GM12878 (cell line): ENCODE results near the gene DLG2. TPM values are rescaled to one million over a fixed set of nuclear protein-coding genes. Genes with fewer than 3 reads are reported as not detected.

Experiments
- BHLHE40 ChIP-seq, 2 experiments: fragments of 450-650 bp in 1 of 2; IDR thresholded peaks; 2 replicates each; pipeline ENCODE4 v1.6.1; 2011 to 2017; ENCODE audit warnings: low read depth in 2 of 2, borderline replicate concordance in 1 of 2, improper control_type of control experiment in 1 of 2, low read length in 1 of 2, mild to moderate bottlenecking in 1 of 2
- CBX5 ChIP-seq: sonication (generic); IDR thresholded peaks from 2 replicates; pipeline ENCODE4 v1.6.1; 2016; ENCODE audit warnings: low read depth, moderate library complexity, mild to moderate bottlenecking, inconsistent platforms
- IKZF2 ChIP-seq, 2 experiments: fragments of 450-650 bp; IDR thresholded peaks; 2 replicates each; pipeline ENCODE4 v1.6.1; 2017; ENCODE audit warnings: mild to moderate bottlenecking in 2 of 2, moderate library complexity in 2 of 2
- IRF4 ChIP-seq: IDR thresholded peaks from 2 replicates; pipeline ENCODE4 v1.6.1; 2011; ENCODE audit warnings: low read depth, low read length
- MEF2A ChIP-seq: IDR thresholded peaks from 2 replicates; pipeline ENCODE4 v1.6.1; 2011; ENCODE audit warnings: low read depth, mild to moderate bottlenecking, low read length, moderate library complexity; ENCODE audit not compliant: insufficient read depth
- NFIC ChIP-seq: IDR thresholded peaks from 2 replicates; pipeline ENCODE4 v1.6.1; 2012; ENCODE audit warnings: low read depth, mild to moderate bottlenecking, inconsistent platforms, low read length, moderate library complexity
- RCOR1 ChIP-seq: conservative IDR thresholded peaks from 2 replicates; pipeline ENCODE4 v1.6.1; 2012; ENCODE audit warnings: low read depth, low read length, improper control_type of control experiment
- SIX5 ChIP-seq: IDR thresholded peaks from 2 replicates; pipeline ENCODE4 v1.6.1; 2011; ENCODE audit warnings: mild to moderate bottlenecking, low read depth, low read length, moderate library complexity; ENCODE audit not compliant: severe bottlenecking
- SRF ChIP-seq, 2 experiments: IDR thresholded peaks; 2 replicates each; pipeline ENCODE4 v1.6.1; 2011; ENCODE audit warnings: low read depth in 2 of 2, low read length in 2 of 2, mild to moderate bottlenecking in 1 of 2, moderate library complexity in 1 of 2
- TARDBP ChIP-seq: IDR thresholded peaks from 2 replicates; pipeline ENCODE4 v1.6.1; 2016; ENCODE audit warnings: borderline replicate concordance
- TCF12 ChIP-seq: IDR thresholded peaks from 2 replicates; pipeline ENCODE4 v1.6.1; 2011; ENCODE audit warnings: low read depth, mild to moderate bottlenecking, low read length
- TCF3 ChIP-seq: IDR thresholded peaks from 2 replicates; pipeline ENCODE4 v1.6.1; 2012; ENCODE audit warnings: low read depth, mild to moderate bottlenecking, low read length, borderline replicate concordance; ENCODE audit not compliant: insufficient read depth
- ZNF217 ChIP-seq: fragments of 450-650 bp; IDR thresholded peaks from 2 replicates; pipeline ENCODE4 v1.6.1; 2017; ENCODE audit warnings: antibody characterized with exemption, mild to moderate bottlenecking
- ZZZ3 ChIP-seq: IDR thresholded peaks from 2 replicates; pipeline ENCODE4 v1.6.1; 2011; ENCODE audit warnings: low read depth; ENCODE audit not compliant: control insufficient read depth, insufficient read length
- polyA plus RNA-seq, 11 experiments: library from polyadenylated mRNA; depleted of rRNA in 4 of 11; unstranded in 6 of 11; stranded (reverse) in 5 of 11; fragments of >200 nt; fragmentation: Nextera tagmentation in 4 of 11; fragmentation: Illumina TruSeq in 1 of 11; extraction: Ambion mirVana in 4 of 11; extraction: Trizol in 1 of 11; gene quantifications; 1 replicate in 1 of 11; 2 replicates in 10 of 11; pipeline versions ENCODE4 v1.2.1 to v1.2.3, GENCODE V29; 2011 to 2016; ENCODE audit warnings: inconsistent platforms in 2 of 11, missing spikeins in 2 of 11, low read depth in 1 of 11
- total RNA-seq, 4 experiments: library from RNA; depleted of rRNA in 3 of 4; stranded (reverse); fragments of >200 nt in 3 of 4; fragmentation: Illumina TruSeq in 1 of 4; extraction: Trizol in 1 of 4; gene quantifications; 2 replicates each; pipeline versions ENCODE4 v1.2.1 to v1.2.3, GENCODE V29; 2013 to 2021
- TF ChIP-seq, protein P1 (sequence below): IDR thresholded peaks from 2 replicates; pipeline ENCODE4 v1.6.1; 2011; ENCODE audit warnings: borderline replicate concordance, low read depth, mild to moderate bottlenecking, moderate library complexity, low read length; ENCODE audit not compliant: insufficient read depth, poor library complexity, severe bottlenecking
- TF ChIP-seq, protein P2 (sequence below): fragments of 150-350 bp; IDR thresholded peaks from 2 replicates; pipeline ENCODE4 v1.6.1; 2016; ENCODE audit warnings: low read depth, low read length
- TF ChIP-seq, protein P3 (sequence below): fragments of 450-650 bp; IDR thresholded peaks from 2 replicates; pipeline ENCODE4 v1.6.1; 2017; ENCODE audit warnings: low read depth, mild to moderate bottlenecking, moderate library complexity
- TF ChIP-seq, protein P4 (sequence below): IDR thresholded peaks from 2 replicates; pipeline ENCODE4 v1.6.1; 2012; ENCODE audit warnings: low read depth, low read length, improper control_type of control experiment
- TF ChIP-seq, protein P5 (sequence below): fragments of 450-650 bp; IDR thresholded peaks from 2 replicates; pipeline ENCODE4 v1.6.1; 2018; ENCODE audit warnings: borderline replicate concordance, mild to moderate bottlenecking; ENCODE audit not compliant: partially characterized antibody

The DLG2 gene
- total and polyA plus RNA-seq, 10 of the 15 experiments (the other 5 are each of a cell fraction or from before 2014, with no cell fraction given): 0.09 to 0.98 (median 0.35) TPM

DNA sequence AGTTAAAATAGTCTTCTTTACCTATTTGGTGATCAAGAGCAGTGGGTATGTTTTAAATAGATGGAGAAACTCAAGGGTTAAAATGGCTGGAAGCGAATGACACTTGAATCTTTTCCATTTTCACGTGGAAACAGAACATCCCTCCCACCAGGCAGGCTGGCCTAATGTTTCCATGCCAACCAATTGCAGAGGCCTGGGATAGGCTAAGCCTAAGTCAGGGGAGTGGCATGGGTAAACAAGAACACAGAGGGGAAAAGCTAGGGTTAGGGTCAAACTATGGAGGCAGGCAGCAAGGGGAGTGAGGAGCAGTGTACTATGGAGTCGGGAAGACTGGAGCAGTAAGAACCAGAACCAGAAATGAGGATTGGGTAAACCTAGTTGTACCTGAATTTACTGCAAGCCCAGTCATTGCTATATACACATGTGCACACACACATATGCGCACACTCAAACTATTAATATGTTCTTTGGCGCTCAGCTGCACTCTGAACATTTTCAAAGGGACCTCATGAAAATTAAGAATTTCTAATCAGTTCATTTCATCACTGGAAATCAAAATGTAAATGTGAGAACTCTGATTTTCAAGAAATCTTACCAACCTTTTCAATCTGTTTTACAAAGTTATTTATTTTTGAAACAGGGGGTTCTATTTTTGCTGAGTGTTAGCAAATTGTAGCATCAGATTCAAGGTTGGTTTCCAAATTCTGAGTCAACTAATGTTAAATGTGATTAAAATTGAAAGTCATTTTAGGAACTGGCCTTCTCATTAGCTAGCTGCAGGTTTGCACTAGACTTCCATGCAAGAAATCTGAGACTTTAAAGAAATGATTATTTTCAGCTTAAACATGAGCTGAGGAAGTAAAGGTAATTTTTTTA, 2014.0 kb downstream of the DLG2 start (continued):
- TF ChIP-seq, protein P1, sequence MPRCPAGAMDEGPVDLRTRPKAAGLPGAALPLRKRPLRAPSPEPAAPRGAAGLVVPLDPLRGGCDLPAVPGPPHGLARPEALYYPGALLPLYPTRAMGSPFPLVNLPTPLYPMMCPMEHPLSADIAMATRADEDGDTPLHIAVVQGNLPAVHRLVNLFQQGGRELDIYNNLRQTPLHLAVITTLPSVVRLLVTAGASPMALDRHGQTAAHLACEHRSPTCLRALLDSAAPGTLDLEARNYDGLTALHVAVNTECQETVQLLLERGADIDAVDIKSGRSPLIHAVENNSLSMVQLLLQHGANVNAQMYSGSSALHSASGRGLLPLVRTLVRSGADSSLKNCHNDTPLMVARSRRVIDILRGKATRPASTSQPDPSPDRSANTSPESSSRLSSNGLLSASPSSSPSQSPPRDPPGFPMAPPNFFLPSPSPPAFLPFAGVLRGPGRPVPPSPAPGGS: peak; percentile 58
- TF ChIP-seq TCF3 (peak; percentile 62; the same call in 1 of the 2 replicates), TCF12 (0 out of 2 replicates have a peak, but pooled peaks have one; percentile 22), IKZF2 (IDR thresholded peaks at IDR 0.05) (peak in 1 of 2 experiments; percentile 67; a peak in 3 of 4 replicates), BHLHE40 (IDR thresholded peaks at IDR 0.05; ENCODE audit: borderline replicate concordance in 1 of 2, low read depth in 2 of 2, low read length in 1 of 2) (peak in 1 of 2 experiments; percentile 43; a peak in 1 of 4 replicates), ZZZ3 (no peak), NFIC (peak; percentile 97), MEF2A (peak; percentile 97), SRF (IDR thresholded peaks at IDR 0.05; ENCODE audit: low read depth in 2 of 2, low read length in 2 of 2) (peak in 1 of 2 experiments; percentile 72; a peak in 2 of 4 replicates), IRF4 (peak; percentile 97), TARDBP (no peak), RCOR1 (0 out of 2 replicates have a peak, but pooled peaks have one; percentile 61), SIX5 (peak; percentile 21), ZNF217 (peak; percentile 92; the same call in 1 of the 2 replicates), CBX5 (0 out of 2 replicates have a peak, but pooled peaks have one; percentile 10)
- TF ChIP-seq, protein P2, sequence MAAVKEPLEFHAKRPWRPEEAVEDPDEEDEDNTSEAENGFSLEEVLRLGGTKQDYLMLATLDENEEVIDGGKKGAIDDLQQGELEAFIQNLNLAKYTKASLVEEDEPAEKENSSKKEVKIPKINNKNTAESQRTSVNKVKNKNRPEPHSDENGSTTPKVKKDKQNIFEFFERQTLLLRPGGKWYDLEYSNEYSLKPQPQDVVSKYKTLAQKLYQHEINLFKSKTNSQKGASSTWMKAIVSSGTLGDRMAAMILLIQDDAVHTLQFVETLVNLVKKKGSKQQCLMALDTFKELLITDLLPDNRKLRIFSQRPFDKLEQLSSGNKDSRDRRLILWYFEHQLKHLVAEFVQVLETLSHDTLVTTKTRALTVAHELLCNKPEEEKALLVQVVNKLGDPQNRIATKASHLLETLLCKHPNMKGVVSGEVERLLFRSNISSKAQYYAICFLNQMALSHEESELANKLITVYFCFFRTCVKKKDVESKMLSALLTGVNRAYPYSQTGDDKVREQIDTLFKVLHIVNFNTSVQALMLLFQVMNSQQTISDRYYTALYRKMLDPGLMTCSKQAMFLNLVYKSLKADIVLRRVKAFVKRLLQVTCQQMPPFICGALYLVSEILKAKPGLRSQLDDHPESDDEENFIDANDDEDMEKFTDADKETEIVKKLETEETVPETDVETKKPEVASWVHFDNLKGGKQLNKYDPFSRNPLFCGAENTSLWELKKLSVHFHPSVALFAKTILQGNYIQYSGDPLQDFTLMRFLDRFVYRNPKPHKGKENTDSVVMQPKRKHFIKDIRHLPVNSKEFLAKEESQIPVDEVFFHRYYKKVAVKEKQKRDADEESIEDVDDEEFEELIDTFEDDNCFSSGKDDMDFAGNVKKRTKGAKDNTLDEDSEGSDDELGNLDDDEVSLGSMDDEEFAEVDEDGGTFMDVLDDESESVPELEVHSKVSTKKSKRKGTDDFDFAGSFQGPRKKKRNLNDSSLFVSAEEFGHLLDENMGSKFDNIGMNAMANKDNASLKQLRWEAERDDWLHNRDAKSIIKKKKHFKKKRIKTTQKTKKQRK: no peak
- TF ChIP-seq, protein P3, sequence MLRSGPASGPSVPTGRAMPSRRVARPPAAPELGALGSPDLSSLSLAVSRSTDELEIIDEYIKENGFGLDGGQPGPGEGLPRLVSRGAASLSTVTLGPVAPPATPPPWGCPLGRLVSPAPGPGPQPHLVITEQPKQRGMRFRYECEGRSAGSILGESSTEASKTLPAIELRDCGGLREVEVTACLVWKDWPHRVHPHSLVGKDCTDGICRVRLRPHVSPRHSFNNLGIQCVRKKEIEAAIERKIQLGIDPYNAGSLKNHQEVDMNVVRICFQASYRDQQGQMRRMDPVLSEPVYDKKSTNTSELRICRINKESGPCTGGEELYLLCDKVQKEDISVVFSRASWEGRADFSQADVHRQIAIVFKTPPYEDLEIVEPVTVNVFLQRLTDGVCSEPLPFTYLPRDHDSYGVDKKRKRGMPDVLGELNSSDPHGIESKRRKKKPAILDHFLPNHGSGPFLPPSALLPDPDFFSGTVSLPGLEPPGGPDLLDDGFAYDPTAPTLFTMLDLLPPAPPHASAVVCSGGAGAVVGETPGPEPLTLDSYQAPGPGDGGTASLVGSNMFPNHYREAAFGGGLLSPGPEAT: peak; percentile 47; the same call in 1 of the 2 replicates
- TF ChIP-seq, protein P4, sequence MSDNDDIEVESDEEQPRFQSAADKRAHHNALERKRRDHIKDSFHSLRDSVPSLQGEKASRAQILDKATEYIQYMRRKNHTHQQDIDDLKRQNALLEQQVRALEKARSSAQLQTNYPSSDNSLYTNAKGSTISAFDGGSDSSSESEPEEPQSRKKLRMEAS: no peak
- TF ChIP-seq, protein P5, sequence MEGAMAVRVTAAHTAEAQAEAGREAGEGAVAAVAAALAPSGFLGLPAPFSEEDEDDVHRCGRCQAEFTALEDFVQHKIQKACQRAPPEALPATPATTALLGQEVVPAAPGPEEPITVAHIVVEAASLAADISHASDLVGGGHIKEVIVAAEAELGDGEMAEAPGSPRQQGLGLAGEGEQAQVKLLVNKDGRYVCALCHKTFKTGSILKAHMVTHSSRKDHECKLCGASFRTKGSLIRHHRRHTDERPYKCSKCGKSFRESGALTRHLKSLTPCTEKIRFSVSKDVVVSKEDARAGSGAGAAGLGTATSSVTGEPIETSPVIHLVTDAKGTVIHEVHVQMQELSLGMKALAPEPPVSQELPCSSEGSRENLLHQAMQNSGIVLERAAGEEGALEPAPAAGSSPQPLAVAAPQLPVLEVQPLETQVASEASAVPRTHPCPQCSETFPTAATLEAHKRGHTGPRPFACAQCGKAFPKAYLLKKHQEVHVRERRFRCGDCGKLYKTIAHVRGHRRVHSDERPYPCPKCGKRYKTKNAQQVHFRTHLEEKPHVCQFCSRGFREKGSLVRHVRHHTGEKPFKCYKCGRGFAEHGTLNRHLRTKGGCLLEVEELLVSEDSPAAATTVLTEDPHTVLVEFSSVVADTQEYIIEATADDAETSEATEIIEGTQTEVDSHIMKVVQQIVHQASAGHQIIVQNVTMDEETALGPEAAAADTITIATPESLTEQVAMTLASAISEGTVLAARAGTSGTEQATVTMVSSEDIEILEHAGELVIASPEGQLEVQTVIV: no peak
